HepG2 (cell line): ENCODE data around the gene GLI3. TPM values are rescaled to one million over a fixed set of nuclear protein-coding genes. Genes with fewer than 3 reads are reported as not detected.

Experiments used
- ATAC-seq: fragments of 200-7000 bp; cut with Tn5 transposase; 3 replicates; pipeline ENCODE4 v1.9.1; 2020; ENCODE audit warnings: mild to moderate bottlenecking, moderate library complexity
- BruUV-seq: library from RNA; stranded (reverse); fragments of 400-500 nt; replicated peaks from 2 replicates; lab custom pipeline; 2021; lab: Mats Ljungman, UMichigan
- CTCF ChIA-PET: fragments of 300-600 bp; formaldehyde crosslinking; extraction: SDS; loops from one replicate; lab custom pipeline; 2021; ENCODE audit warnings: low total read pairs, inconsistent platforms, low intra/inter-chr PET ratio; lab: Yijun Ruan, JAX
- POLR2A ChIA-PET: fragments of 350-600 bp; sonication (Branson Sonifier 250); formaldehyde crosslinking; loops from one replicate; lab custom pipeline; 2020; ENCODE audit warnings: antibody characterized with exemption, inconsistent platforms; lab: Yijun Ruan, JAX
- DNase-seq: peaks from one replicate; pipeline ENCODE4 v3.0.0-alpha.2; 2015; ENCODE audit warnings: low spot score
- FAIRE-seq: peaks from 3 replicates; lab custom pipeline; 2011; peaks lifted over from hg19 to GRCh38; lab: Jason Lieb, UNC
- H2AFZ ChIP-seq: one replicate; pipeline ENCODE4 v1.6.1; 2011; ENCODE audit warnings: low read length, inconsistent platforms
- H3K27ac ChIP-seq: fragments of 300-600 bp; 3 replicates; pipeline ENCODE4 v1.8.0; 2011; ENCODE audit warnings: mixed run types, mild to moderate bottlenecking, mixed read lengths, low read length, inconsistent platforms; ENCODE audit not compliant: insufficient read depth; ENCODE audit errors: extremely low read length
- H3K27me3 ChIP-seq, 2 experiments: fragments of 200-600 bp in 1 of 2; 2 replicates in 1 of 2; 3 replicates in 1 of 2; pipeline versions ENCODE4 v1.6.0 to v1.8.0; 2011; ENCODE audit warnings: low read length in 2 of 2, mild to moderate bottlenecking in 2 of 2, moderate library complexity in 2 of 2, inconsistent platforms in 1 of 2; ENCODE audit not compliant: insufficient read depth in 2 of 2, control insufficient read depth in 1 of 2
- H3K36me3 ChIP-seq, 2 experiments: fragments of 200-600 bp in 1 of 2; replicated peaks in 1 of 2; 2 replicates in 1 of 2; 3 replicates in 1 of 2; pipeline versions ENCODE4 v1.5.1 to v1.8.0; 2011; ENCODE audit warnings: low read length in 2 of 2, inconsistent platforms in 1 of 2; ENCODE audit not compliant: insufficient read depth in 2 of 2, control insufficient read depth in 1 of 2
- H3K4me1 ChIP-seq: 2 replicates; pipeline ENCODE4 v1.5.1; 2012; ENCODE audit warnings: low read length, inconsistent platforms; ENCODE audit not compliant: insufficient read depth
- H3K4me2 ChIP-seq: 2 replicates; pipeline ENCODE4 v1.6.0; 2011; ENCODE audit warnings: low read depth, low read length, inconsistent platforms
- H3K4me3 ChIP-seq, 3 experiments: fragments of 200-600 bp in 1 of 3; sonication (generic), shearing (Covaris generic) in 1 of 3; replicated peaks in 1 of 3; 2 replicates each; pipeline ENCODE4 v1.5.1; 2011 to 2016; ENCODE audit warnings: low read length in 3 of 3, inconsistent platforms in 2 of 3, low read depth in 2 of 3, mild to moderate bottlenecking in 2 of 3, control low read depth in 1 of 3, mixed read lengths in 1 of 3; ENCODE audit not compliant: insufficient read depth in 1 of 3
- H3K79me2 ChIP-seq: one replicate; pipeline ENCODE4 v1.6.1; 2011; ENCODE audit warnings: low read length, inconsistent platforms; ENCODE audit not compliant: insufficient read depth
- H3K9ac ChIP-seq: 2 replicates; pipeline ENCODE4 v1.6.0; 2011; ENCODE audit warnings: mild to moderate bottlenecking, low read depth, low read length, inconsistent platforms; ENCODE audit not compliant: insufficient read depth
- H3K9me3 ChIP-seq: 2 replicates; pipeline ENCODE4 v1.5.1; 2012; ENCODE audit warnings: mild to moderate bottlenecking, low read length
- H4K20me1 ChIP-seq: 2 replicates; pipeline ENCODE4 v1.6.0; 2011; ENCODE audit warnings: inconsistent platforms, mild to moderate bottlenecking, low read length, moderate library complexity; ENCODE audit not compliant: insufficient read depth
- CREM ChIP-seq, 2 experiments: sonication (generic) in 1 of 2; formaldehyde crosslinking in 1 of 2; IDR thresholded peaks; 2 replicates each; pipeline versions ENCODE4 v1.4.0 to v1.6.1; 2016 to 2020; ENCODE audit warnings: antibody characterized with exemption in 1 of 2, mild to moderate bottlenecking in 1 of 2, missing genetic modification reagents in 1 of 2
- IKZF1 ChIP-seq: fragments of 450-650 bp; IDR thresholded peaks from 2 replicates; pipeline ENCODE4 v1.7.1; 2016
- KLF15 ChIP-seq: sonication (generic); formaldehyde crosslinking; IDR thresholded peaks from 2 replicates; pipeline ENCODE4 v1.8.1; 2023; ENCODE audit warnings: borderline replicate concordance, mild to moderate bottlenecking, inconsistent platforms, missing genetic modification reagents, mixed read lengths
- PRPF4 ChIP-seq: fragments of 200-400 bp; formaldehyde crosslinking; IDR thresholded peaks from 2 replicates; pipeline ENCODE4 v1.6.1; 2016; ENCODE audit warnings: low read length, low read depth; ENCODE audit not compliant: poor library complexity, severe bottlenecking
- SYNCRIP ChIP-seq: fragments of 200-400 bp; formaldehyde crosslinking; IDR thresholded peaks from 2 replicates; pipeline ENCODE4 v1.6.1; 2018; ENCODE audit warnings: mild to moderate bottlenecking, low read depth, low read length; ENCODE audit not compliant: insufficient read depth
- TAF15 ChIP-seq: fragments of 200-400 bp; formaldehyde crosslinking; IDR thresholded peaks from one replicate; pipeline ENCODE4 v1.6.1; 2018; ENCODE audit warnings: mild to moderate bottlenecking, low read depth, low read length; ENCODE audit not compliant: poor library complexity, severe bottlenecking
- THRA ChIP-seq: sonication (generic); formaldehyde crosslinking; IDR thresholded peaks from 2 replicates; pipeline ENCODE4 v1.4.0; 2020; ENCODE audit warnings: missing genetic modification reagents, borderline replicate concordance
- ZBTB8A ChIP-seq: sonication (generic); formaldehyde crosslinking; IDR thresholded peaks from 2 replicates; pipeline ENCODE4 v1.4.0; 2020; ENCODE audit warnings: mild to moderate bottlenecking, low read depth, missing genetic modification reagents, borderline replicate concordance
- ZNF160 ChIP-seq: sonication (generic); formaldehyde crosslinking; IDR thresholded peaks from 2 replicates; pipeline ENCODE4 v1.8.0; 2022; ENCODE audit warnings: mild to moderate bottlenecking, inconsistent platforms, missing genetic modification reagents
- ZNF674 ChIP-seq: sonication (generic); formaldehyde crosslinking; IDR thresholded peaks from 2 replicates; pipeline ENCODE4 v1.5.0; 2020; ENCODE audit warnings: low read depth, mild to moderate bottlenecking, missing genetic modification reagents
- ZNF749 ChIP-seq: sonication (generic); formaldehyde crosslinking; IDR thresholded peaks from 2 replicates; pipeline ENCODE4 v1.8.0; 2022; ENCODE audit warnings: mild to moderate bottlenecking, missing genetic modification reagents, moderate library complexity, borderline replicate concordance
- ZNF788 ChIP-seq: sonication (generic); formaldehyde crosslinking; IDR thresholded peaks from 2 replicates; pipeline ENCODE4 v1.5.0; 2020; ENCODE audit warnings: mild to moderate bottlenecking, missing genetic modification reagents, borderline replicate concordance
- whole genome bisulfite sequencing: methylation state at CpG from one replicate; pipeline ENCODE4 v1.1.6; 2017; ENCODE audit warnings: low lambda C conversion rate; 5-methylcytosine and 5-hydroxymethylcytosine counted together
- in situ Hi-C: cut with HindIII; loops from 2 replicates; pipeline ENCODE4 v1.10.0; 2017; ENCODE audit warnings: low pct_unique_long_range_greater_than_20kb; ENCODE audit not compliant: extremely low pct_ligation_motif_present
- intact Hi-C: fragments of 100-400 bp; cut with micrococcal nuclease; formaldehyde crosslinking; loops from one replicate; pipeline ENCODE4 v1.10.0; 2022; ENCODE audit not compliant: unreplicated experiment
- polyA plus RNA-seq, 8 experiments: library from polyadenylated mRNA; depleted of rRNA in 3 of 8; stranded (reverse) in 7 of 8; unstranded in 1 of 8; fragments of >200 nt; fragmentation: Illumina TruSeq in 4 of 8; extraction: Trizol in 4 of 8; gene quantifications; 2 replicates each; pipeline versions ENCODE4 v1.2.1 to v1.2.3, GENCODE V29; 2011 to 2016; ENCODE audit warnings: low read depth in 4 of 8, missing spikeins in 1 of 8, mixed read lengths in 1 of 8; ENCODE audit not compliant: insufficient read depth in 1 of 8
- total RNA-seq, 5 experiments: library from RNA; depleted of rRNA; stranded (reverse); fragments of >200 nt; fragmentation: Illumina TruSeq; extraction: Trizol; gene quantifications; 2 replicates each; pipeline ENCODE4 v1.2.3, GENCODE V29; 2016; ENCODE audit warnings: low read depth in 1 of 5
- TF ChIP-seq, protein P1 (sequence below): conservative IDR thresholded peaks from 2 replicates; pipeline ENCODE4 v1.6.1; 2018; ENCODE audit warnings: missing genetic modification reagents

GLI3 gene
- total and polyA plus RNA-seq, 2 of the 13 experiments (the other 11 are each of a cell fraction or from before 2014, with no cell fraction given): not detected

GRCh38 chr7:42227021-42227420 is 10.0 kb downstream of the GLI3 start (continued):
- TF ChIP-seq CREM (IDR thresholded peaks at IDR 0.05): no peak
- no peak for TF ChIP-seq CREM (CRISPR knock-in tag; IDR thresholded peaks at IDR 0.05)
- no peak for TF ChIP-seq THRA (CRISPR knock-in tag)
- TF ChIP-seq ZNF674 (CRISPR knock-in tag): no peak
- TF ChIP-seq, protein P1, sequence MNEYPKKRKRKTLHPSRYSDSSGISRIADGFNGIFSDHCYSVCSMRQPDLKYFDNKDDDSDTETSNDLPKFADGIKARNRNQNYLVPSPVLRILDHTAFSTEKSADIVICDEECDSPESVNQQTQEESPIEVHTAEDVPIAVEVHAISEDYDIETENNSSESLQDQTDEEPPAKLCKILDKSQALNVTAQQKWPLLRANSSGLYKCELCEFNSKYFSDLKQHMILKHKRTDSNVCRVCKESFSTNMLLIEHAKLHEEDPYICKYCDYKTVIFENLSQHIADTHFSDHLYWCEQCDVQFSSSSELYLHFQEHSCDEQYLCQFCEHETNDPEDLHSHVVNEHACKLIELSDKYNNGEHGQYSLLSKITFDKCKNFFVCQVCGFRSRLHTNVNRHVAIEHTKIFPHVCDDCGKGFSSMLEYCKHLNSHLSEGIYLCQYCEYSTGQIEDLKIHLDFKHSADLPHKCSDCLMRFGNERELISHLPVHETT (CRISPR knock-in tag): no peak
- TF ChIP-seq ZNF749 (CRISPR knock-in tag): no peak

DNA sequence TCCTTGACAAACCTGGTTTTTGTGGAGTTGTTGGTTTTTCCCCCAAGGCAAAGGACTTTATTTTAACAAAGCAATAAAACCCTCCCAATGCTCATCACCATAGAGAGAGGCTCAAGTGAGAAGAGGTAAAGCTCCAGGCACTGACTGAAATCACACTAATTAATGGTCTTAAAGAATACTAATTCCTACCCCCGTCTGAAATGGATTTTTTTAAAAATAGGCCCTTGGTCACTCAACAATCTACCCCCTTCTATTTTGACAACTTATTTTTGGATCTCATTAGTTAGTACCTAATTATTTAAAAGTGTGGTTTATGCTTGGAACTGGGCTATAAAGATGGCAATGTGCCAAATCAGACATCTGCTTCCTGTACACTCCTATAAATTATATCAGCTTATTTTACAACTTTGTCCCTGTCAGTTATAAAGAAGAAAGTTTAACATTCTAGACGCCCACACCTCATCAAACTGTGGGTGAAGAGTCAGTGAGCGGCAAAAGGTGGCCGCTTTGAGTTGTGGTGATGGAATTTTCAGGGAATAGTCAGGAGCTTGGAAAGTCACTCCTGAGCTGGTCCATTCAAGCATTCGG is 10.6 kb downstream of the GLI3 start:
- CTCF ChIA-PET: no interaction called here
- H3K79me2 ChIP-seq: no peaks in the 10 kb centered on the region

More for the DNA sequence above, 10.6 kb downstream of the GLI3 start:
- no peak overlapping the region for H3K4me2 ChIP-seq
- POLR2A ChIA-PET: no interaction called here
- in situ Hi-C loops: no loop called here
- no peak for FAIRE-seq
- ATAC-seq: no peak
- no peak overlapping the region for H3K27ac ChIP-seq
- H3K4me1 ChIP-seq: no peaks in the 10 kb centered on the region
- BruUV-seq: no TSS peak
- no peak overlapping the region for H3K4me3 ChIP-seq
- no peaks in the 10 kb centered on the region for H4K20me1 ChIP-seq
- TF ChIP-seq ZBTB8A (no peak), TAF15 (no peak), PRPF4 (no peak), THRA (CRISPR knock-in tag) (no peak), ZNF788 (CRISPR knock-in tag) (no peak), SYNCRIP (no peak), ZNF160 (no peak), IKZF1 (no peak), KLF15 (CRISPR knock-in tag) (no peak)
- H3K9me3 ChIP-seq: no peaks in the 10 kb centered on the region
- no peak overlapping the region for H3K9ac ChIP-seq
- no peak for DNase-seq
- WGBS: 39% methylated on average over 5 of the region's 5 CpGs
- H2AFZ ChIP-seq: no peak overlapping the region
- H3K36me3 ChIP-seq: no peaks in the 10 kb centered on the region
- intact Hi-C loops: no loop called here
- peaks cover 2 to 29% of the 10 kb centered on the region in 2 experiments; a peak in 3 of 5 replicates for H3K27me3 ChIP-seq
